Panc1 (cell line): ENCODE data around the gene GDE1. TPM values are rescaled to one million over a fixed set of nuclear protein-coding genes. Genes with fewer than 3 reads are reported as not detected.

Experiments
- ATAC-seq: fragments of 200-7000 bp; cut with Tn5 transposase; 2 replicates; pipeline ENCODE4 v1.9.1; 2020; ENCODE audit warnings: mild to moderate bottlenecking, moderate library complexity
- Bru-seq: library from RNA; stranded (reverse); fragments of 400-500 nt; gene quantifications from one replicate; lab custom pipeline; 2021; lab: Mats Ljungman, UMichigan
- BruChase-seq, 2 experiments: library from RNA; stranded (reverse); fragments of 400-500 nt; gene quantifications; one replicate each; lab custom pipeline; 2021; lab: Mats Ljungman, UMichigan
- BruUV-seq: library from RNA; stranded (reverse); fragments of 400-500 nt; replicated peaks from 2 replicates; lab custom pipeline; 2021; lab: Mats Ljungman, UMichigan
- CTCF ChIA-PET: fragments of 300-600 bp; sonication (Branson Sonifier 250); formaldehyde crosslinking; loops from one replicate; lab custom pipeline; 2022; ENCODE audit warnings: antibody characterized with exemption; lab: Charles Lee
- POLR2A ChIA-PET: fragments of 300-600 bp; sonication (Branson Sonifier 250); formaldehyde crosslinking; loops from one replicate; lab custom pipeline; 2022; ENCODE audit warnings: antibody characterized with exemption; lab: Charles Lee
- DNase-seq: peaks from one replicate; pipeline ENCODE4 v3.0.0-alpha.2; 2010; ENCODE audit warnings: low read depth, low spot score
- H3K27ac ChIP-seq: 2 replicates; pipeline ENCODE4 v1.5.1; 2011; ENCODE audit warnings: mild to moderate bottlenecking, low read length, inconsistent platforms
- H3K27me3 ChIP-seq: fragments of 200-500 bp; sonication (Bioruptor generic); 2 replicates; pipeline ENCODE4 v1.6.0; 2014; ENCODE audit warnings: low read length, inconsistent platforms; ENCODE audit not compliant: control insufficient read depth, insufficient read depth
- H3K36me3 ChIP-seq: fragments of 200-500 bp; sonication (Bioruptor generic); 2 replicates; pipeline ENCODE4 v1.5.1; 2014; ENCODE audit warnings: inconsistent platforms, mild to moderate bottlenecking, low read length, moderate library complexity; ENCODE audit not compliant: control insufficient read depth, insufficient read depth
- H3K4me1 ChIP-seq: 2 replicates; pipeline ENCODE4 v1.5.1; 2011; ENCODE audit warnings: inconsistent platforms, mild to moderate bottlenecking, low read length, moderate library complexity; ENCODE audit not compliant: control insufficient read depth, insufficient read depth
- H3K4me3 ChIP-seq, 2 experiments: 2 replicates each; pipeline ENCODE4 v1.5.1; 2011 to 2012; ENCODE audit warnings: low read depth in 2 of 2, low read length in 2 of 2, mild to moderate bottlenecking in 2 of 2, inconsistent platforms in 1 of 2, moderate library complexity in 1 of 2
- H3K9me3 ChIP-seq: fragments of 200-500 bp; sonication (Bioruptor generic); 2 replicates; pipeline ENCODE4 v1.5.1; 2014; ENCODE audit warnings: low read depth, mild to moderate bottlenecking, inconsistent platforms, low read length, moderate library complexity; ENCODE audit not compliant: control insufficient read depth, insufficient read depth
- POLR2AphosphoS5 ChIP-seq: IDR thresholded peaks from 2 replicates; pipeline ENCODE4 v1.6.1; 2012; ENCODE audit warnings: mild to moderate bottlenecking, low read depth, low read length, moderate library complexity
- SIN3A ChIP-seq: IDR thresholded peaks from 2 replicates; pipeline ENCODE4 v1.6.1; 2012; ENCODE audit warnings: low read depth, mild to moderate bottlenecking, low read length, moderate library complexity, borderline replicate concordance; ENCODE audit not compliant: insufficient read depth
- TCF7L2 ChIP-seq: IDR thresholded peaks from 2 replicates; pipeline ENCODE4 v1.6.1; 2011; ENCODE audit warnings: mild to moderate bottlenecking, low read depth, low read length, inconsistent platforms
- in situ Hi-C: cut with HindIII; loops from 2 replicates; pipeline ENCODE4 v1.10.0; 2016; ENCODE audit warnings: low sequenced_read_pairs, low pct_unique_long_range_greater_than_20kb
- intact Hi-C: fragments of 100-400 bp; cut with micrococcal nuclease; formaldehyde crosslinking; loops from one replicate; pipeline ENCODE4 v1.10.0; 2022; ENCODE audit not compliant: unreplicated experiment
- long read RNA-seq: library from polyadenylated mRNA; unstranded; transcript quantifications from one replicate; pipeline ENCODE4 v2.0.0, GENCODE V29; 2021; ENCODE audit not compliant: unreplicated experiment
- polyA plus RNA-seq: library from polyadenylated mRNA; unstranded; fragments of >200 nt; gene quantifications from one replicate; pipeline ENCODE4 v1.2.1, GENCODE V29; 2012; ENCODE audit warnings: missing spikeins; ENCODE audit not compliant: insufficient read length
- total RNA-seq: library from RNA; stranded (reverse); gene quantifications from one replicate; pipeline ENCODE4 v1.2.1, GENCODE V29; 2021; ENCODE audit not compliant: unreplicated experiment
- TF ChIP-seq, protein P1 (sequence below): fragments of 450-650 bp; IDR thresholded peaks from 2 replicates; pipeline ENCODE4 v1.5.1; 2017; ENCODE audit warnings: mild to moderate bottlenecking
- TF ChIP-seq, protein P2 (sequence below), 2 experiments: IDR thresholded peaks; 2 replicates each; pipeline ENCODE4 v1.6.1; 2011 to 2012; ENCODE audit warnings: low read depth in 2 of 2, control low read depth in 1 of 2, low read length in 1 of 2, mild to moderate bottlenecking in 1 of 2, moderate library complexity in 1 of 2; ENCODE audit not compliant: insufficient read depth in 1 of 2

Gene GDE1
- total RNA-seq (135 TPM), Bru-seq, nascent RNA (percentile 85 among the genes with signal in this experiment), BruChase-seq, experiment 1, labeled RNA remaining after a 2-hour chase (percentile 85 among the genes with signal in this experiment), BruChase-seq, experiment 2, labeled RNA remaining after a 6-hour chase (percentile 94 among the genes with signal in this experiment)
- 86.2 TPM for polyA plus RNA-seq
- long read RNA-seq, transcript GDE1-201 (6 exons, 2,958 nt): major isoform, 220 of 284 reads
- long read RNA-seq, transcript GDE1-203 (6 exons, 2,238 nt): minor isoform, 29 of 284 reads
- long read RNA-seq, partial matches to known transcripts: 6 of 284 reads
- long read RNA-seq, other reads (novel, unspliced or antisense): 26 of 284 reads

DNA sequence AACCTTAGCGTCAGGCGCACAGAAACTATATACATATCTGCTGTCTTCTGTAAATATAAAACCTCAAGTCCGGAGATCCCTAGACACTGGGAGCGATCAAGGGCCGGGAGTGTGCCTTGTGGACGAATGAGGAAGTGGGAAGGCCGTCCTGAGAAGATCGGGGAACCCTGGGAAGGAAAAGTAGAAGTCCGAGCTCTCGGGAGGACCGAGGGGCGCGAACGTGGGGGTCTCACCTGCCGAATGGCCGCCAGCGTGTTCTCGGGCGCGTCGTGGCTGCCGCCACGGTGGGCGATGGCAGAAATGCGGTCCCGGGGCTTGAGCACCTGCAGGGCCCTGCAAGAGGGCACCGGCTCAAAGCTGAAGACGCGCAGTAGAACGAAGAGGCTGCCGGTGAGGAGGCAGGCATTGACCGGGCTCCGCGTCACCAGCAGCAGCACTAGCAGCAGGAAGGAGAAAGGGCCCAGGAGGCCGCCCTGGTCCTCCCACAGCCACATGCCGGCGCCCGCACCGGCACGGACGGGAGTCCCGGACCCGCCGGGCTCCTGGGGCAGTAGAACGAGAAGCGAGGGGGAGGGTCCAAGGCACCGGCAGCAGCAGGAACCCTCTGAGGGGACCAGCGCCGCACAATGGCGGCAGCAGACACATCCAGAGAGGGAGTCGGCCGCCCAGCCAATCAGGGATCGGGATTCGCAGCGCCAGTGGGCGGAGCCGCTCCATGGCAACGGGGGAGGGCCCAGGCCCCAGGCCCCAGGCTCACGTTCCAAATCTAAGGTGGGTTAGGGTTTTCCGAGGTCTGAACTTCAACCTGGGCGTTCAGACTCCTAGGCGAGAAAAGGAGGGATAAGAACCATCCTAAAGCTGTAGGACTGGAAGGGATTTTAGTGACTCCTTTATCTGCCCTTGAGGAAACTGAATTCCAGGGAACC is at the start of gene GDE1:
Gene GDE1 (minus strand): TSS at position 628 of the 926 bp plus-strand sequence. CDS start 134 bp downstream, at position 494.
- POLR2A ChIA-PET: interaction anchor here (1.1 kb wide), 1 partner anchor 412 kb away, joined by 5 read pairs; no protein-coding TSS in a partner anchor
- in situ Hi-C loops: no loop called here

DNA sequence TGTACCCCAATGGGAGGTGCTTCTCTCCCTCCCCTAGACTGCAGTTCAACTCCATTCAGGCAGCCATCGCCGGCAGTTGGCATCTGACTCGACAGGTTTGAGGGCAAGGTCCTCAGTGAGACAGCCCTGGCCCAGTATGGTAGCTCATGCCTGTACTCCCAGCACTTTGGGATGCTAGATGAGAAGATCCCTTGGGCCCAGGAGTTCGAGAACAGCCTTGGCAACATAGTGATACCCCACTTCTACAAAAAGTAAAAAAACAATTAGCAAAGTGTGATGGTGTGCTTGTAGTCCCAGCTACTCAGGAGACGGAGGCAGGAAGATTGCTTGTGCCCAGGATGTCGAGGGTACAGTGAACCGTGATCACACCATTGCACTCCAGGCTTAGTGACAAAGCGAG is 45.7 kb upstream of the GDE1 start:
- Histone ChIP-seq H3K4me1 (no peaks in the 10 kb centered on the region), H3K36me3 (peaks cover 6% of the 10 kb centered on the region; the same call in 1 of the 2 replicates), H3K4me3 (no peak overlapping the region), H3K9me3 (no peaks in the 10 kb centered on the region), H3K27ac (no peak overlapping the region), H3K27me3 (no peaks in the 10 kb centered on the region)
- in situ Hi-C loops: no loop called here
- DNase-seq: no peak
- ChIA-PET POLR2A (no interaction called here), CTCF (interaction anchor here (0.5 kb wide), 1 partner anchor 9 kb away, joined by 3 read pairs; no protein-coding TSS in a partner anchor)
- ATAC-seq: no peak
- intact Hi-C loops: no loop called here
- TF ChIP-seq, protein P1, sequence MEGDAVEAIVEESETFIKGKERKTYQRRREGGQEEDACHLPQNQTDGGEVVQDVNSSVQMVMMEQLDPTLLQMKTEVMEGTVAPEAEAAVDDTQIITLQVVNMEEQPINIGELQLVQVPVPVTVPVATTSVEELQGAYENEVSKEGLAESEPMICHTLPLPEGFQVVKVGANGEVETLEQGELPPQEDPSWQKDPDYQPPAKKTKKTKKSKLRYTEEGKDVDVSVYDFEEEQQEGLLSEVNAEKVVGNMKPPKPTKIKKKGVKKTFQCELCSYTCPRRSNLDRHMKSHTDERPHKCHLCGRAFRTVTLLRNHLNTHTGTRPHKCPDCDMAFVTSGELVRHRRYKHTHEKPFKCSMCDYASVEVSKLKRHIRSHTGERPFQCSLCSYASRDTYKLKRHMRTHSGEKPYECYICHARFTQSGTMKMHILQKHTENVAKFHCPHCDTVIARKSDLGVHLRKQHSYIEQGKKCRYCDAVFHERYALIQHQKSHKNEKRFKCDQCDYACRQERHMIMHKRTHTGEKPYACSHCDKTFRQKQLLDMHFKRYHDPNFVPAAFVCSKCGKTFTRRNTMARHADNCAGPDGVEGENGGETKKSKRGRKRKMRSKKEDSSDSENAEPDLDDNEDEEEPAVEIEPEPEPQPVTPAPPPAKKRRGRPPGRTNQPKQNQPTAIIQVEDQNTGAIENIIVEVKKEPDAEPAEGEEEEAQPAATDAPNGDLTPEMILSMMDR: no peak
- TF ChIP-seq, protein P2, sequence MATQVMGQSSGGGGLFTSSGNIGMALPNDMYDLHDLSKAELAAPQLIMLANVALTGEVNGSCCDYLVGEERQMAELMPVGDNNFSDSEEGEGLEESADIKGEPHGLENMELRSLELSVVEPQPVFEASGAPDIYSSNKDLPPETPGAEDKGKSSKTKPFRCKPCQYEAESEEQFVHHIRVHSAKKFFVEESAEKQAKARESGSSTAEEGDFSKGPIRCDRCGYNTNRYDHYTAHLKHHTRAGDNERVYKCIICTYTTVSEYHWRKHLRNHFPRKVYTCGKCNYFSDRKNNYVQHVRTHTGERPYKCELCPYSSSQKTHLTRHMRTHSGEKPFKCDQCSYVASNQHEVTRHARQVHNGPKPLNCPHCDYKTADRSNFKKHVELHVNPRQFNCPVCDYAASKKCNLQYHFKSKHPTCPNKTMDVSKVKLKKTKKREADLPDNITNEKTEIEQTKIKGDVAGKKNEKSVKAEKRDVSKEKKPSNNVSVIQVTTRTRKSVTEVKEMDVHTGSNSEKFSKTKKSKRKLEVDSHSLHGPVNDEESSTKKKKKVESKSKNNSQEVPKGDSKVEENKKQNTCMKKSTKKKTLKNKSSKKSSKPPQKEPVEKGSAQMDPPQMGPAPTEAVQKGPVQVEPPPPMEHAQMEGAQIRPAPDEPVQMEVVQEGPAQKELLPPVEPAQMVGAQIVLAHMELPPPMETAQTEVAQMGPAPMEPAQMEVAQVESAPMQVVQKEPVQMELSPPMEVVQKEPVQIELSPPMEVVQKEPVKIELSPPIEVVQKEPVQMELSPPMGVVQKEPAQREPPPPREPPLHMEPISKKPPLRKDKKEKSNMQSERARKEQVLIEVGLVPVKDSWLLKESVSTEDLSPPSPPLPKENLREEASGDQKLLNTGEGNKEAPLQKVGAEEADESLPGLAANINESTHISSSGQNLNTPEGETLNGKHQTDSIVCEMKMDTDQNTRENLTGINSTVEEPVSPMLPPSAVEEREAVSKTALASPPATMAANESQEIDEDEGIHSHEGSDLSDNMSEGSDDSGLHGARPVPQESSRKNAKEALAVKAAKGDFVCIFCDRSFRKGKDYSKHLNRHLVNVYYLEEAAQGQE (IDR thresholded peaks at IDR 0.05; ENCODE audit: insufficient read depth in 1 of 2, low read depth in 2 of 2, low read length in 1 of 2): no peak
- TF ChIP-seq TCF7L2 (no peak), SIN3A (no peak)
- no TSS peak for BruUV-seq

More for the DNA sequence above, at the start of gene GDE1:
- DNase-seq (peak; percentile 64), ATAC-seq (peak; percentile 92)
- CTCF ChIA-PET: no interaction called here
- intact Hi-C loops: no loop called here
- peaks cover under 1% of the 10 kb centered on the region for H3K36me3 ChIP-seq
- no peaks in the 10 kb centered on the region for H3K27me3 ChIP-seq
- no peaks in the 10 kb centered on the region for H3K9me3 ChIP-seq
- peak; percentile 94; the same call in 1 of the 2 replicates for TF ChIP-seq SIN3A
- TF ChIP-seq TCF7L2: no peak
- TF ChIP-seq, protein P1: peak; percentile 79
- TF ChIP-seq, protein P2 (IDR thresholded peaks at IDR 0.05; ENCODE audit: insufficient read depth in 1 of 2, low read depth in 2 of 2, low read length in 1 of 2): no peak
- peak; percentile 79 for TF ChIP-seq POLR2AphosphoS5
- peak within 1 kb of the TSS; percentile 91 for H3K27ac ChIP-seq
- no TSS peak for BruUV-seq
- H3K4me3 ChIP-seq: peak within 1 kb of the TSS; percentile 85 to 88
- peaks cover 29% of the 10 kb centered on the region for H3K4me1 ChIP-seq
